Activated CD8-positive, alpha-beta memory T cell treated with anti-CD3 and anti-CD28 coated beads, Interleukin-2, amount 50 U/mL, for 1 hour (primary cell): Measurements from ENCODE around the gene DNAL4.

Experiments
- DNase-seq: peaks from one replicate; pipeline ENCODE4 v3.0.0-alpha.2; 2020; ENCODE audit errors: extremely low read depth

The DNAL4 gene

DNA sequence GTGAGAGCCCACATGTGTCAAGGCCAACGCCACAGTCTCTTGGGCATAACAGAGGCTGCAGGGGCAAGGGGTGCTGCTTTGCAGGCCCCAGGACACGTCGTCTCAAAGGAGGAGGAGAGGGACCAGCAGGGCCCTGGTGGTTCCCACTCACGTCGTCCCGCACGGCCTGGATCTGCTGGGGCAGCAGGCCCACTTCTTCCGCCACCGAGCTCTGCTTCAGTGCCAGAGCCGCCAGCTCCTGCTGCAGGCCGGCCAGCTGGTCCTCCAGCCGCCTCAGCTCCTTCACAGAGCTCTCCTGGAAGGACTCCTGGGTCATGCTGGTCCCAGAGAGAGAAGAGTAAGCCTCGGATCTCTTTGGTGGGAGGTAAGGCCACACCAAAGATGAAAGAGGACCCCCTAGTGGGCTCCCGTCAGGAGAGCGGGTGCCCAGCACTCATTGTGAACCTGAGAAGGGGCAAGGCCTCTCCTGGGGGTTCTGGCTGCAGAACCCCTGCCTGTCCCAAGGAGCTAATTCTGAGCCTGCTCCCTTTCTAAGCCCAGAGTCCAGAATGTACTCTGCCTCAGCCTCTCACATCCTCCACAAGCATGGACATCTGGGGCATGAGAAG lies 53.7 kb downstream of the DNAL4 start:
- no peak for DNase-seq

DNA sequence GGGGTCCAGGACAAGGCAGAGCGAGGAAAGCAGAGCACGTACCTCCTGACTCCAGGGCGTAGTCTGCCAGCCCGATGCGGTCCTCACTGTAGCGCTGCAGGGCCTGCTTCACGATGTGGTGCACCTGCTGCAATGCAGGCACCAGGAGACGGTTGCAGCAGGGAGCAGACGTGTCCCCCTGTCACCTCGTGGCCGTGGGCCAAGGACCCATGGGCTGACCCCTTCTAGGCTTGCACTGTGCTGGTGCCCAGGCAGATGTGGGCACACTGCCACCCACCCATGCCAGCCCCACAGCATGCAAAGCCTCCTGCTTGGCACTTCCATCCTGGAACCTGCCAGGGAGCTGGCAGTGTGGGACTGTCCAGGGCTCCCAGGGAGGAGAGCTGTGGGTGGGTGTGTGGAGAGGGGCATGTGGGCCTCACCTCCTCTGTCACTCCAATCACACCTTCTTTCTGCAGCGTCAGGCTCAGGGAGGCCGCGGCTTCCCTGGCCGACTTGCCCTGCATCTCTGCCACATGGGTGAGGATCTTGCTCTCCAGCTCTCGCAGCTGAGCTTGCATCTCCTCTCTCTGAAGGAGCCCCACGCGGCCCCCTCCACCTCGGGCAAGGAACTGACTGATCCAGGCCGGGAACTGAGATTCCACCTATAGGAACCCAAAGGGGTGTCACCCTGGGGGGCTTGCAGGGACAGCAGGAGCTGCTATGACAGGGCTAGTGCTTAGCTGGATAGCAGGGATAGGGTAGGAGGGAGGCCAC lies 54.5 kb downstream of the DNAL4 start:
- no peak for DNase-seq

DNA sequence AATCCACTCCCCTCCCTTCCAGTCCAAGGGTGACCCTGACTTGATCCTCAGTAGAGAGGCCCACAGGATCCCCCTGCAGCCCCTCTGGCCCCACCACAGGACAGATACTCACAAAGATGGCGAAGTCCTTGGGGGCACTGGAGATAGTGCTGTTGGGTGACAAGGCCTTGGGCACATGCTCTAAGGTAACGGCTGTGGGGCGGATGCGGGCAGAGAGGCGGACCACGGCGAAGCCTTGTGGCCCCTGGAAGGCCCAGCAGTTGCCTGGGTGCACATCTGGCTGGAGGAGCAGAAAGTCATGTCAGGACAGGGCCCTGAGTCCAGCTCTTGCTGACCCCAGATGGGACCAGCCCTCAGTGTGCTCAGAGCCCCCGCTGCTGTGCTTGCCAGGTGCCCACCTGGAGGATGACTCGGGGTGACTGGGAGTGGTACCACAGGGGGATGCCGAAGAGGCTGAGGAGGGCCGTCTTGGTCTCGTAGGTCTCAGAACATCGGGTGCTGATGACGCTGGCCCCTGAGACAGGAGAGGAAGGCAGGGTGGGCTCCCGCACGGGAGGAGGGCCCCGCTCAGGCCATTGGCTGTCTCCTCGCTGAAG lies 55.4 kb downstream of the DNAL4 start:
- no peak for DNase-seq

DNA sequence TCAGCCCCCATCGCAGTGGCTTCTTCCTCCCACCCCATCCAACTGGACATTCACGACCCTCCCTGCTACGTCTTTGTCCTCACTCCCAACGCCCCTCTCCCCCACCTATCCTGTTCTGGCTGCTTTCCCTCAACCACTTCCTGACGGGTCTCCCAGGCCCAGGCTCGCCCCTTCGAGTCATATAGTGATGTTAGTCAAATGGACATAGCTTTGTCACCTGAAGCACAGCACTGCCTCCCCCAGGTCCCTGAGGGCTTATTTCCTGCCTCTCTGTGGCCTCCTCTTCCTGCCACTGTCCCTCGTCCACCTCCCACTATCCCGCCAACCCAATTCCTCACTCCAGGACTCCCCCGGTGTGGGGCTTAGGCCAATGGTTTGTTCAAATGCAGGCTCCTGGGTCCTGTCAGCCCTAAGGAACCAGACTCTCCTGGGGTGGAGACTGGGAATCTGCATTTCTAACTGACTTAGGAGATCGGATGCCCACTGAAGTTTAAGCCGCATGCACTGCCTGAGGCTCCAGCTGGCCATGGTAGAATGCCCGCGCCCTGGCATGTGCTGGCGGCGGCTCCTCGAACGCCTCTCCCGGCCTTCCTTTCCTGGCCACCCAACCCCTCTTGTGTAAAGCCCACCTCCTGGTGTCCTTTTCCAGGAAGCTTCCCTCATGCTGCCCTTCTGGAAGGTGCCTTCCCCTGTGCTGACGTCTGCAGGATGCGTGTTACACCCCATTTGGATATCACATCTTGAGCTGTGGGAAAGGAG lies 56.5 kb downstream of the DNAL4 start:
- DNase-seq: no peak

GRCh38 chr22:38736257-38736570 lies 57.7 kb downstream of the DNAL4 start:
- no peak for DNase-seq

GRCh38 chr22:38735465-38736256 lies 58.3 kb downstream of the DNAL4 start:
- DNase-seq: no peak

DNA sequence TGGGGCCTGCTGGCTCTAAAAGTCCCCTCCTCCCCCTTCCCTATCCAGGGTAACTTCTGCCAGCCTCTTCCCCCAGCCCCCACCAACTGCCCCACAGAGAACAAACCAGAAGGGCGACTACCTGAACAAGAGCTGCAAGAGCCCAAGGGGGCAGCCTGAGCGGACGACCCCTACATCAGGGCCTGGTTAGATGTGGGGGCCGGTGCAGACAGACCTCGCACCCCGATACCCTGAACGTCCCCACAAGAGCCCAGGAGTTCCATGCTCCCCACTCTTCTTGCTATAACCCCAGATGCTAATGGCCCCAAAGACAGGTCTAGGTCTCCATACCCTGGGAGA lies 58.8 kb downstream of the DNAL4 start:
- no peak for DNase-seq

DNA sequence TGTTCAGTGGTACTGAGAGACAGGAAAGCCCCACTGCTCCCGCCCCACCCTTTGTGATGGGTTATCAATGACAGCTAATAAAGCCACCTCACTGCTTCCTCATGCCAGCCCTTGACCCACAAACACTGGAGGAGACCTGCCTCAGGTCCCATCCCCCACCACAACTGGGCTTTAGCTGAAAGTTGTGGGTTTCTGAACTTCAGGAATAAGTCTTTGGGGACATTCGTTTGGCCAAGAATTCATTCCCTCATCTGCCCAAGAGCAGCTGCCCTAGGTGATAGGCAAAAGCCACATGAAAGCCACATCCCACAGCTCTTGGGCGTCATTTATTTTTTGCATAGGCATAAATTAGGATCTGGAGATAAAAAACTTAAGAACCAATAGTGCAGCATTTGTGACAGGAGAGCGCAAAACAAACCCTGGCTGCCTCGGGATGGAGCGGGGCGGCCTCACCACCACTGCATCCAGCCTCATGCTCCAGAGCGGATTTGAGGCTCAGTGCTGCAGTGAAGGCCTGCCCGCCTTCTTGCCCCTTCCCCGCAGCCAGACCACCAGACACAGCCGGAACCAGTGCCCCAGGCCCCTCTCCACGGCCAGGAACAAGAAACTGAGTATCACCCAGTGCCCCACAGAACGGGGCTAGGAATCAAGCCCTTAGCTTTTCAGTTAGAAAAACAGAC lies 59.4 kb downstream of the DNAL4 start:
- no peak for DNase-seq

DNA sequence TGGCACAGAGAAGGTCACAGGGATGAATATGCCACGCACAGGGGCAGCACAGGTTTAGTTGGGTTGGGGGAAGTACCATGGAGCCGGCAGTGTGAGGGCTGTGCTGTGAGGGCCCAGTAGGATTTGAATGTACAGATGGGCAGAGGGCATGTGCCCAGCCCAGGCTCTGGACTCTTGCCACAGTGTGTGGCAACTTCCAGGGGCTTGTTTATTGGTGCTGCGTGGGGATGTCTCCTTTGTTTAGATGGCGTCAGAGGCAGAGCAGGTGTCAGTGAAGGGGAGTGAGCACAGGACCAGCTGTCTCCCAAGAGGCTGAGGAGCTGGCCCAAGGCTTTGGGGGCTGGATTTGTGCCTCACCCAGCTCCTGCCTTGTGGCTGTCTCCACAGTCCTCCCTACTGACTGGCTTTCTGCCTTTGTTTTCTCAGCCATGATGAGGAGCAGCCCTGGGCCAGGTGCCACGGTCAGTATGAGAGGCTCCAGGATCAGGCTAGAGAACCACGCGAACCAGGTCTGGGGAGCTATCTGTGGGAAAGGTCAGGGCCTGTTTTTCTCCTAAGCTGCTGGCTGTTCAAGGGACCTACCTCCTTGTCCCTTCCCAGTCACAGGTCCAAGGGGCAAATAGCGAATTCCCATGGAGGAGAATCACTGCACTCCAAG lies 60.1 kb downstream of the DNAL4 start:
- DNase-seq: no peak

DNA sequence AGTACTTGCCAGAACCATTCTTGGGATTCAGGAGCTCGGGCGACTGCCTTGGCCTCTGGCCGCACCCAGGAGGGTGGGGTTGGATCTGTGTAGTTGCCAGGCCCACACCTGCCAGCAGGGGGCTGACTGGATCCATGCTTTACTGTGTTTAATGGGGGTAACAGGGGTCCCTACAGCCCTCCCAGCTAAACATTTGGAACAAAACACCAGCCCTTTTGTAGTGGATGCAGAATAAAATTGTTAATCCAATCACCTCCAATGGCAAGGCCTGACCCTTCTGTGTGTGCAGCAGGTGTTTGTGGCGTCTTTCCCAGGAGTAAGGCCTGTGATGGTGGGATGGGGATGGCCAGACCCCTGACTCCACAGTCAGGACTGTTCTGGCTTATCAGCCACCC lies 60.6 kb downstream of the DNAL4 start:
- DNase-seq: no peak

GRCh38 chr22:38732251-38732815 lies 61.6 kb downstream of the DNAL4 start:
- DNase-seq: no peak

DNA sequence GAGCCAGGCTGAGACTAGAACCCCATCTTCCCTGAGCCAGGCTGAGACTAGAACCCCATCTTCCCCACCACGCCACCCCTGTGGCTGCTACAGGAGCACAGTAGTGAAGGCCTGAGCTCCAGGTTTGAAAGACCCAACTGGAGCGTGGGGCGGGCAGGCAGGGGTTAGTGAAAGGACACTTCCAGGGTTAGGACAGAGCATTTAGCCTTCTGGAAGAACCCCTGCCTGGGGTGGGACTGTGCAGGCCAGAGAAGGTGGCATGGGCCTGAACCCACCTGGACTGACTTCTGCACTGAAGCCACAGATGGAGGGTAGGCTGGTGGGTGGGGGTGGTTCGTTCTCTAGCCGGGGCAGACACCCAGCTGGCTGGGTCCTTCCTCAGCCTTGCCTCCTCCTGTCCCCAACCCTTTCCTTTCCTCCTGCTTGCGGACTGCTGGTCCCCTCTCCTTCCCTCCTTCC lies 62.2 kb downstream of the DNAL4 start:
- no peak for DNase-seq

DNA sequence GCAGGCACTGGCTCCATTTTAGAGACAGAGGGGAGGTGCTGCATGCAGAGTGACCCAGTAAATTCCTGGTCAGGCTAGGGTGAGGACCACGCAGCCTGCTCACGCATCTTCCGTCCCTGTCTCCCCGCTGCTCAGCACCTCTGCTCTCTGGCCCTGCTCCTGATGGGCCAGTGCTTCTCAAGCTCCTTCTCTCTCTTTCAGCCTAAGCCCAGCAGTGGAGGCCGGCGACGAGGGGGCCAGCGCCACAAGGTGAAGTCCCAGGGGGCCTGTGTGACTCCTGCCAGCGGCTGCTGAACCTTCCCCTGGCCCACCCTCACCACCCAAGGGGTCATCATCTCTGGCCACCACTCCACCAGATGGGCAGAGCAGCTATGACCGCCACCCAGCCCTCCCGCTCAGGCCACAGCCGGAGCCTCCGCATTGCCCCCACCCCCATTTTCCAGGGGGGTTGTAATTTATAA lies 63.5 kb downstream of the DNAL4 start:
- DNase-seq: no peak

- DNase-seq: no peak
Measured at GRCh38 chr22:38729946-38730345, 64.0 kb downstream of the DNAL4 start.

- no peak for DNase-seq
Measured at GRCh38 chr22:38728871-38729796, 64.8 kb downstream of the DNAL4 start.
